NB4 (cell line): Measurements from ENCODE around the gene PRSS50.
"Not testable (repeated sequence)": the region's sequence is repeated elsewhere in the genome, so short reads cannot be mapped to it uniquely, and the experiment has no call there.

ENCODE experiments used
- DNase-seq: peaks from one replicate; pipeline ENCODE4 v3.0.0; 2010; ENCODE audit warnings: low read depth
- H3K4me3 ChIP-seq: one replicate; pipeline ENCODE4 v1.5.1; 2011; ENCODE audit warnings: mild to moderate bottlenecking, low read depth, low read length, moderate library complexity
- MYC ChIP-seq: IDR thresholded peaks from 2 replicates; pipeline ENCODE4 v1.6.1; 2011; ENCODE audit warnings: low read depth, low read length
- POLR2A ChIP-seq: IDR thresholded peaks from 2 replicates; pipeline ENCODE4 v1.6.1; 2011; ENCODE audit warnings: mild to moderate bottlenecking; ENCODE audit not compliant: insufficient read length; ENCODE audit errors: extremely low read depth
- TF ChIP-seq, protein P1 (sequence below): IDR thresholded peaks from one replicate; pipeline ENCODE4 v1.5.1; 2012; ENCODE audit warnings: low read depth, low read length
- TF ChIP-seq, protein P2 (sequence below): IDR thresholded peaks from 2 replicates; pipeline ENCODE4 v1.6.1; 2011; ENCODE audit warnings: low read depth, low read length

The PRSS50 gene

DNA sequence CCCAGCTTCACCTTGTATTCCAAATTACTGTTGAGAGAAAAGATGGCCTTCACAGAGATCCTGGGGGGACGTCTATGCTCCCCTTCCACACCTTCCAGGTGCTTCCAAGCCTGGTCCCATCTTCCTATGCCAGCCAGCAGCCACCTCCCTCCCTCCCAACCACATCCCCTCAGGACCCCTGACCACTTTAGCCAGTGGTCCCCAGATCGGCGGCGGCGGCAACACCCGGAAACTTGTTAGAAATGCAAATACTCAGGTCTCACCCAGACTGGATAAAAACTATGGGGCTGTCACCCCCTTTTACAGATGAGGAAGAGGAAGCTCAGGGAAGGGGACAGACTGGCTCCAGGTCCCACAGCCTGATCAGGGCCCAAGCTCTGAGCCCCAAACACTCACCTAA lies 38.0 kb upstream of the PRSS50 start:
- TF ChIP-seq POLR2A (no peak), MYC (no peak)
- TF ChIP-seq, protein P1, sequence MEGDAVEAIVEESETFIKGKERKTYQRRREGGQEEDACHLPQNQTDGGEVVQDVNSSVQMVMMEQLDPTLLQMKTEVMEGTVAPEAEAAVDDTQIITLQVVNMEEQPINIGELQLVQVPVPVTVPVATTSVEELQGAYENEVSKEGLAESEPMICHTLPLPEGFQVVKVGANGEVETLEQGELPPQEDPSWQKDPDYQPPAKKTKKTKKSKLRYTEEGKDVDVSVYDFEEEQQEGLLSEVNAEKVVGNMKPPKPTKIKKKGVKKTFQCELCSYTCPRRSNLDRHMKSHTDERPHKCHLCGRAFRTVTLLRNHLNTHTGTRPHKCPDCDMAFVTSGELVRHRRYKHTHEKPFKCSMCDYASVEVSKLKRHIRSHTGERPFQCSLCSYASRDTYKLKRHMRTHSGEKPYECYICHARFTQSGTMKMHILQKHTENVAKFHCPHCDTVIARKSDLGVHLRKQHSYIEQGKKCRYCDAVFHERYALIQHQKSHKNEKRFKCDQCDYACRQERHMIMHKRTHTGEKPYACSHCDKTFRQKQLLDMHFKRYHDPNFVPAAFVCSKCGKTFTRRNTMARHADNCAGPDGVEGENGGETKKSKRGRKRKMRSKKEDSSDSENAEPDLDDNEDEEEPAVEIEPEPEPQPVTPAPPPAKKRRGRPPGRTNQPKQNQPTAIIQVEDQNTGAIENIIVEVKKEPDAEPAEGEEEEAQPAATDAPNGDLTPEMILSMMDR = no peak
- TF ChIP-seq, protein P2, sequence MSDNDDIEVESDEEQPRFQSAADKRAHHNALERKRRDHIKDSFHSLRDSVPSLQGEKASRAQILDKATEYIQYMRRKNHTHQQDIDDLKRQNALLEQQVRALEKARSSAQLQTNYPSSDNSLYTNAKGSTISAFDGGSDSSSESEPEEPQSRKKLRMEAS = no peak
- H3K4me3 ChIP-seq = no peak overlapping the region
- no peak for DNase-seq

DNA sequence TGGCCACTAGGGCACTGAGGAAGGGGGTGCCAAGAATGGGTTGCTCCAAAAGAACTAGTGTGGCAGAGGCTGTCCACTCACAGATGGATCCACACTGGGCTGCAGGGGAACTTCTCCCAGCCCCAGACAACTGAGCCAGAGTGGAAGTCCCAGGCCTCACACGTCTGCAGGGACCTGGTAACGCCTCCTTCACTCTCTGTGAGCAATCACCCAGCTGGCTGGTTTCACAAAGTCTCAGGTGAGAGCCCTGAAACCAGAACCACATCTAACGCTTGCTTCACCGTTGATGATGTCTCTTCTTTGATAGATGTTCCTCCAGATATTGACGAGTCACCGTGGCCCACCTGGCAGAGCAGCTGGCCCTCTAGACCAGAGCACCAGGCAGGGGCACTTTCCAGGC lies 35.5 kb upstream of the PRSS50 start:
- DNase-seq, H3K4me3 ChIP-seq: not testable (repeated sequence)

DNA sequence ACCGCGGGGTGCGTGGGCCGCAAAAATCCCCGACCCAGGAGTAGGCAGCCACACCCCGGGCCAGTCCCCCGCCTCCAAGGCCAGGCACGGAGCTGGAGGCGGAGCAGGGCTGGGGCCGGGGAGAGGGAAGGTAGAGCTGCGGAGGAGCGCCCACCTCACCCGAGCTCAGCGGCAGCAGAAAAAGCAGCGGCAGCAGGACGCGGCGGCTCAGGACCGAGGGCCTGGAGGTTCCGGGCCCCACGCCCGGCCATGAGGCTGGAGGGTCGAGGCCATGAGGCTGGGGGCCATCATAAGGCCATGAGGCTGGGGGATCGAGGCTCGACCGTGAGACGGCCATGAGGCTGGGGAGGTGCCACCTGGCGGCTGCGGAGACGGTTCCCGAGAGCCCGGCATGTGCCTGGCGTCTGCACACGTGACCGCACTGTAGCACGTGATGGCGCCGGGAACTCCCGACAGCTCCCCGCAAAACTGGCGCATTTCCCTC lies 32.9 kb upstream of the PRSS50 start:
- H3K4me3 ChIP-seq = no peak overlapping the region
- no peak for TF ChIP-seq MYC
- TF ChIP-seq, protein P1 = no peak
- no peak for DNase-seq

DNA sequence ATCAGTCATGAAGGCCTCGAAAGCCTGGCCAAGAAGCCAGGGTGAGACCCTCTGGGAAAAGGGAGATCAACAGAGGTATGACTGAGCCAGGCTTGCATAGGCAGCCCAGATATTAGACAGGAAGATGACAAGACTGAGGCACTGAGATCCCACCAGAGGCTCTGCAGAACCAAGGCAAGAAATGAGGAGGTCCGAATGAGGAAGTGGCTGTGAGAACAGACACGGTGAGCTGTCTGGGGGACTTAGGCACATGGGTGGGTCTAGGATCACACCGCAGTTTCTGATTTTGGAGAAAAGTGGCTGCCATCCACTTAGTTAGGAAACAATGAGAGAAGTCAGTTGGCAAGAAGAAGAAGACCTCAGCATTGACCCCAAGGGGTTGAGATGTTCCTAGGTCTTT lies 31.5 kb upstream of the PRSS50 start:
- DNase-seq = peak; percentile 10
- no peak overlapping the region for H3K4me3 ChIP-seq
- TF ChIP-seq, protein P2 = no peak
- TF ChIP-seq POLR2A (no peak), MYC (no peak)
- TF ChIP-seq, protein P1 = no peak

DNA sequence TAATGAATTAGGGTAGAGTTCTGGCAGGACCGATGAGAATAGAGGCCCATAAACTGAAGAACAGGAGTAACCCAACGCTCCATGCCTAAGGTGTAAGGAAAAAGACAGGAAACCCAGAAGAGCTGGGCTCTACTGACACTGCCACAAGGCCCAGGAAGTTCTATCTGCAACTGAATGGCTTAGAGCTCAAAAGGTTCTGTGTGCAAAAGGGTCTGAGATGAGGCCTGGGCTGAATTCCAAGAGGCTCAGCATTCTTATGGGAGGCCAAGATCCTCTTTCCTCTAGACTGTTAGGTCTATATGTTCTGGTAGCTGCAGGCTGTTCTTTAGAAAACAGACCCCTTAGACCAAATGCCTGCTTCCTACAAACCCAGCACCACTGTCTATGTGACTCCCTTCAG lies 30.5 kb upstream of the PRSS50 start:
- TF ChIP-seq POLR2A (no peak), MYC (no peak)
- TF ChIP-seq, protein P2 = no peak
- TF ChIP-seq, protein P1 = no peak
- no peak overlapping the region for H3K4me3 ChIP-seq
- no peak for DNase-seq

DNA sequence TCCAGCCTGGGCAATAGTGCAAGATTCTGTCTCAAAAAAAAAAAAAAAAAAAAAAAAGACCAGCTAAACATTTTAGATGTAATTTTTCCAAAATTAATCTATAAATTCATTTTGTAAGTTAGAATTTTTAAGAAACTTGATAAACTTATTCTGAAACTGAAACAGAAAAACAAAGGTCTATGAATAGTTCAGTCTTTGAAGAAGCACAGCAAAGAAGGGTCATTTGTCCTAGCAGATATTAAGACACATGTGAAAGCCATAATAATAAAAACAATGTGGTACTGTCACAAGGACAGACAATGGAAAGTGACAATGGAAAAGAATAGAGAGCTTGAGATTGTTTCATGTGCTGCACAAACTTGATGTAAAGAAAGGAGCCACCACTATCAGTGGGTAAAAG lies 29.0 kb upstream of the PRSS50 start:
- no peak overlapping the region for H3K4me3 ChIP-seq
- TF ChIP-seq POLR2A = no peak
- DNase-seq = no peak

DNA sequence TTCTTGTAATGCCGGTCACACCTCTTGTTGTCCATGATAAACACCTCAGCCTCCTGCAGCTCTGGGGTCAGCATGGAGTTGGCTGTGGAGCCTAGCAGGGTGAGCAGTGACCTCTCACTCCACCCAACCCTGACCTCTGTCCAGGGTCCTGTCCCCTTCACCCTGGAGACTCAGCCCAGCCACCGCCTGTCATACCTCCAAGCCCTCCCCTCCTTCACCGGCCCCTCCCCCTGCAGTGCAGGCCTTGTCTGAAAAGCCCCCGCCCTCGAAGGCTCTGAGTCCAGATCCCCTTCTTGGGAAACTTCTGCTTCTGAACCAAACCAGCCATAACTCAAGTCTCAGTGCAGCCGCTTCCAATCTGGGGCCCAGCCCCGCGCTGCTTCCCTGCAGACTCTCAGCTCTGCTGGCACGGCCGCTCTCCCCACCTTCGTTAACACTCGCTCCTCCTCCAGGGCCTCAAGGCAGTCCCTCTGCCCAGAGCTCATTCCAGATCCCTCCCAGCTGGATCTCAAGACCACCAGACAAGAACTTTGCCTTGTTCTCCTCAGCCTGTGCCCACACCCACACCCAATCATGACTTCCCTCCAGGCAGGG lies 25.4 kb upstream of the PRSS50 start:
- TF ChIP-seq, protein P1 = no peak
- TF ChIP-seq, protein P2 = no peak
- no peak for TF ChIP-seq MYC
- TF ChIP-seq POLR2A = no peak
- H3K4me3 ChIP-seq = no peak overlapping the region
- DNase-seq = no peak

DNA sequence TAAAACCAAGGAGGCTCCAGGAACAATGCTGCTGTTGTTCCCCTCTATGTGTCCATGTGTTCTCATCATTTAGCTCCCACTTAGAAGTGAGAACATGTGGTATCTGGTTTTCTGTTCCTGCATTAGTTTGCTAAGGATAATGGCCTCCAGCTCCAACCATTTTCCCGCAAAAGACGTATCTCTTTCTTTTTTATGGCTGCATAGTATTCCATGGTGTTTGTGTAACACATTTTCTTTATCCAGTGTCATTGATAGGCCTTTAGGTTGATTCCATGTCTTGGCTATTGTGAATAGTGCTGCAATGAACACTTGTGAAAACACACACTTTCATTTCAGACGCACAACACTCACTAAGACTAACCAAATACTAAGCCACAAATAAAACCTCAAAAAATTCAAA lies 21.9 kb upstream of the PRSS50 start:
- not testable (repeated sequence) for H3K4me3 ChIP-seq

More for the DNA sequence above, 21.9 kb upstream of the PRSS50 start:
- DNase-seq = not testable (repeated sequence)
